HG02642 (cell line): ENCODE results near the gene CLEC16A.

Experiments
- ATAC-seq: cut with Tn5 transposase; IDR thresholded peaks from one replicate; pipeline ENCODE4 v1.9.1; 2021; ENCODE audit warnings: mild to moderate bottlenecking; ENCODE audit not compliant: unreplicated experiment, poor library complexity

Gene CLEC16A

GRCh38 chr16:11142951-11143350 is 198.6 kb downstream of the CLEC16A start:
- no peak for ATAC-seq

DNA sequence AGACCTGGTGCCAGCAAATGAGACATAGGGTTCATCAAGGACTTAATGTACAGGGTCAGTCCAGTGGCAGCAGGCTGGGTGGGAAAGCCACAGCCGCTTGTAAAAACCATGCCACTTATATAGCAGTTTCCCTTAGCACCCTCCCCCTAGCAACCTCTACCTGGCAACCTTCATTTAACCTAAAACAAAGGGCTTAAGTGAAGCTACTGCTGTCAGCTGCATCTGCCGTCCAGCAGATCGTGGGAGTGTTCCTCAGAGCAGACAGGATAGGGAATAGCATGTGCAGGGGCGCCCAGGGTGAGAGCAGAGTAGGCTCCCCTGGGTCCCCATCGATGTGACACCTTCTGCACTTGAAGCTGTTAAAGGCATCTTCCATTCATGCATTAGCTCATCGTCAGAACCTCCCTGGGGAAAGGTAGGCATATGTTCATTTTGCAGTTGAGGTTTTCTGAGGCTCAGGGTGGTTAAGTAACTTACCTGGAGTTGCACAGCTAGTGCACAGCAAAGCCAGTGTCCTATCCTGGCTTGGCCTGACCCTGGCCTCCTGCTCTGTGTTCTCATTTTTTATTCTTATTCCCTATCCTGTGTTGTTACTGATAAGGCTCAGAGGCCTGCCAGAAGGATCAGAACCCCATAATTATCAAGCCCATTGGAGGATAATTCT is 199.1 kb downstream of the CLEC16A start:
- no peak for ATAC-seq

GRCh38 chr16:11144122-11144521 is 199.8 kb downstream of the CLEC16A start:
- no peak for ATAC-seq

DNA sequence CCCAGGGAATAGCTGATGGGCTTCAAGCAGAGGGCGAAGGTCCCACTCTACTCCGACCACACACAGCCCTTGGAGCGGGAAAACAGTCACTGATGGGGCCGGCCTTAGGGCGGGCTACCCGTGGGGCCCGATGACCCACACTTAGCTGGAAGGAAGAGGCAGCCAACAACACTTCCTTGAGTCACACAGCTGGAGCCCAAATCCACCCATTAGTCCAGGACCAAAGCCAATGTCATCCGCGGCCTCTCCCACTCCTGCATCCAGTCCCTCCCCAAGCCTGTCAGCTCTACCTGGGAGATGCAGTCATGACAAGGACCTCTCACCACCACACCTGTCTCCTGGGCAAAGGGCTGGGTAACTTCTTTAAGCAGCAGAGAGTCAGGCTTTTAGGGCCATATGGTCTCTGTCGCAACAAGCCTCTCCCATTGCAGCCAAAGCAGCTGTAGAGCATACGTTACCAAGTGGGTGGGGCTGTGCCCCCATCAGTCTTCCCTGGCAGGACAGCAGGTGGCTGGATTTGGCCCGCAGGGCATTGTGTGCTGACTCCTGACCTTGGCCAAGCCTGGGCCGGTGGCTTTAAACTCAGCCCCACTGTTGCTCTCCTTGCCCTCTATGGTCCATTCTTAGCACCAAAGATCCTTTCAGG is 200.9 kb downstream of the CLEC16A start:
- no peak for ATAC-seq

DNA sequence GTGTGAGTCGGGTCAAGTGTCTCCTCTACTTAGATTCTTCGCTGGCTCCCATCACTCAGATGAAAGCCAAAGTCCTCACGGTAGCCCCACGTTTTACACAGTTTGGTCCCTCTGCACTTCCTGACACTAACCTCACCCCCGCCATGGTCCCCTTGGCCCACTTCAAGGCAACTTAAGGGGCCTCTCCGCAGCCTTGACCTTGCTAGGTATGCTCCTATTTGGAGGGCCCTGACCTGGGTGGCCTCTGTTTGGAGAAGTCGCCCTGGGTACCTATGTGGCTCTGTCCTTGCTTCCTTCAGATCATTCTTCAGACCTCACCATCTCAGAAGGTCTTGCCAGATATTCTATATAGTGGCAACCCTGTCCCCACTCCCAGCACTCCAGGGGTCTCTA is 201.5 kb downstream of the CLEC16A start:
- ATAC-seq: no peak

DNA sequence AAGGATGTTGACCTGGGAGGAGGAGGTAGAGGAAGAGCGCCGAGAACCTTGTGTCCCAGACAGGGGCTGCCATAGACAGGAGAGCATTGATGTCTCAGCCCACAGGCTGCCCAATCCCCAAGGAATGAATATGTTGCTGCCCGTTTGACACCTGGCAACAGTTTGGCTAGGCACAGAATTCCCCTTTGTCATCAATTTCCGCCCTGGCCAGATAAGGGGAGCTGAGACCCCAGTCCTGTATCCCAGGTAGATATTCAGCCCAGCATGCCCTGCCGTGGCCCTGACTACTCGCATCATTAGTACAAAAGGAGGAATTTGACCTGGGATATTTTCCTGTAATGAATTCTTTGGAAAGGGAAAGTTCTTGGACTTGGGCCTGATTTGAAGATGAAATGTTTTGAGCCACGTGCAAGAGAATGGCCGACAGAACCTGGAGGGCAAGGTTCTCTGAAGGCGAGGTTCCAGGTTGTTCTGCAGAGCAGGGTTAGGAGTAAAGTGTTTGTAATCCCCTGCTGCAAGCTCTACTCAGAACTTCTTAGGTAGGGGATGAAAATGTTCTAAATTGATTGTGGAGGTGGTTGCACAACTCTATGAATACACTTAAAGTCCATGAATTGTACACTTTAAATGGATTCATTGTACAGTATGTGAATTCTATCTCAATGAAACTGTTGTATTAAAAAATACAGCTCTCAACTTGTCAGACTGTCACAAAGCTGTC is 202.8 kb downstream of the CLEC16A start:
- no peak for ATAC-seq

- no peak for ATAC-seq
These were observed 203.5 kb downstream of the CLEC16A start for GRCh38 chr16:11147754-11148444.

DNA sequence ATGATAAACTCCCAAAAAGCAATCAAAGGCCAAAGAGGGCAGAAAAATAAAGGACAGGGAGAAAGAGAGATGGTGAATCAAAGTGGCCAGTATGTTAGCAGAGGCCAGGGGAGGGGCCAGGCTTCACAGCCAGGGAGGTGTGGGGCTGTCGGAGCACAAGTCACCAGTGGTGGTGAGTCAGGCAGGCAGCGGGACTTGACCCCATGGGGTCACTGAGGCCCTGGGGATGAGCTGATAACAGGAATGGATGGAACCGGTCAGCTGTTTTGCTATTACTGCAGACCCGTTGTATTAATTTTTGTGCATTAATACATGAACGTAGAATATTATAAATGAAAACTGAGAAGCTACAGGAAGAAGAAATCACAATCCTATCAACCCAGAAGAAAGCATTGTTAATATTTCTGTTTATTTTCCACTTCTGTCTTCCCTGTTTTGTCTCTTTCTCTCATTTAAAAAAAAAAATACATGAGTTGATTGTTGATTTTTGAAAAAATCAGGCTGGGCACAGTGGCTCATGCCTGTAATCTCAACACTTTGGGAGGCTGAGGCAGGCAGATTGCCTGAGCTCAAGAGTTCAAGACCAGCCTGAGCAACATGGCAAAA is 204.8 kb downstream of the CLEC16A start:
- no peak for ATAC-seq

DNA sequence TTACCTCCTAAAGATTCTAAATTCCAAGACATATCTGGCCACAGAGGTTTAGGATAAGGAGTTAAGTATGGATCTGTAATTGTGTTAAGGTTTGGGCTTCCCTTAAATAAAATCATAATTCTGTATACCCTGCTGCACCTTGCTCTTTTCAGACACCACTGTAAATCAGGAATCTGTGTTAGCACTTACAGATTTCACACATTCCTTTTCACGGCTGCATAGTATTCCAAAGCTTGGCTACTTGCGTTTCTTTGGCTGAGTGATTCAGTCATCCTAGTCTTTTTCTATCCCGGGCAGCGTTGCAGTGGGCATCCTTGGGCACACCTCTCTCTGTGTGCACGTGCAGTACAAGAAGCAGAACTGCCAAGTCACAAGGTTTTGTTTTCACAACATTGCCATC is 205.8 kb downstream of the CLEC16A start:
- ATAC-seq: no peak

GRCh38 chr16:11151156-11151884 is 207.0 kb downstream of the CLEC16A start:
- ATAC-seq: no peak

DNA sequence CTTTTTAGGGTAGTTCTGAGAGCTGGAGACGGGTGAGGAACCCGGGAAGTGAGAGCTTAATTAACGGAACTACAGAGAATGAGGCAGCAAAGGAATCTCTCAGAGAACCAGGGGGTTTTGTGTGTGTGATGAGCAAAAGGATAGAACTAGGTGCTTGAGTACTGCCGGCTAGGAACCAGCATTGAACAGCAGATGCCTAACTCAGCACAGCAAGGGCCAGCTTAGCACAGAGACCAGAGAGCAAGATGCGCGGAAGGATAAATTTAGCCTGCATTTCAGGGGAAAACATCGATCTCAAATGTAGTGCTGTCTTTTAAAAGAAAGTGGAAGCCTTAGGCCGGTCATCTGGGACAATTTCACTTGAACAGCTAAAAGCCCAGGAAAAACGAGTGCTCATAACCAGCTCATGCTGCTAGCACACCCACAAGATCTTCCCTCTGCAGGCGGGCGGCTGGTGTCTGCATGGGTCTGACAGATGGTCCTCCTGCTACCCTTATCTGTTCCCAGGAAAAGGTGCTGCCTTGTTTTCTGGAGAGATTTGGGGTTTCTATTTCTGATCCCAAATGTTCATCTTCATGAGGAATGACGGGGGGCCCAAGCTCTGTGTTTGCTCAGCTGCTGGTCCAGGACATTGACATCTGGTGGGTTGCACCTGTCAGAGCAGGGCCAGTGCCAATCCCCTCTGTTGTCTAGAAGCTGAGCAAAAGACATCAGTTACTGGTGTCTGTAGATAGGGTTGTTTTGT is 207.7 kb downstream of the CLEC16A start:
- ATAC-seq: no peak

- no peak for ATAC-seq
These were observed 208.4 kb downstream of the CLEC16A start for GRCh38 chr16:11152677-11153331.

DNA sequence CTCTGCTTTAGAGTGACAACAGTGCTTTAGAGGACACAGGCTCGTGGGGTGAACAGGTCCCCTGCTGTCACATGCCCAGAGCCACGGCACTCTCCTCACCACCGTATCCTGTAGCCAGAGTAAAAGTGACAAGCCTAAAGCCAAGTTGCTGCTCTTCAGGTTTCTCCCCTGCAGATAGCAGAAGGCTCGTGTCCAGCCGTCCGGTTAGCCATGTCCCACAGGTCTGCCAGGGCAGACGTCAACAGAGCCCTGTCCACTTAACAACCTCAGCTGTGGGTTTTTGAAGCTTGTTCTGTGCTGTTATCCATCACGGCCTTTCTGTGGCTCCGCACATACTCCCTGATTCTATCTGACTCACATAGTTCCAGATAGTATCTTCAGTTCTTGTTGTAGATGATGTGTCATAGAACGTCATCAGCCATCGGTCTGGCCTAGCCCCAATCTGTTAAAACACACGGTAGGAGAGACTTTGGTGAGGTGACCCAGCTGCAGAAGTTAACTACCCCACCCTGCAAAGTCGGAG is 211.0 kb downstream of the CLEC16A start:
- ATAC-seq: no peak

DNA sequence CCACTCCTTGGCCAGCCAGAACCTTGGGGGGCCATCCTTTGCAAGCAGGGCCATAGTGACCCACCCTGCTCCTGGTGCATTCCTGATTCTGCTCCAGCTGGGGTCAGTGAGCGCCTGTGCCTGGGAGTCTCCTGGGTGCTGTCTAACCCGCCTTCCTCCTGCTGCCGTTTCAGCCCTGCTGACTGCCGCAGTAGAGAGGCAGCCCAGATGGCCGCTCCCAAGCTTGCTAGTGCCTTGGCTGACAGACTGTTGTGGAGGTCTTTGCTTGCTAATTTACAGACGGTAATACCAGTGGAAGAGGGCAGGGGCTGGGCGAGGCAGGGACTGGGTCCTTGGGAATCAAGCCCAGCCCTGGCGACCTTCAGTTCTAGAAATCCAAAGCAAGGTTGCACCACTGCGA is 212.0 kb downstream of the CLEC16A start:
- ATAC-seq: no peak

DNA sequence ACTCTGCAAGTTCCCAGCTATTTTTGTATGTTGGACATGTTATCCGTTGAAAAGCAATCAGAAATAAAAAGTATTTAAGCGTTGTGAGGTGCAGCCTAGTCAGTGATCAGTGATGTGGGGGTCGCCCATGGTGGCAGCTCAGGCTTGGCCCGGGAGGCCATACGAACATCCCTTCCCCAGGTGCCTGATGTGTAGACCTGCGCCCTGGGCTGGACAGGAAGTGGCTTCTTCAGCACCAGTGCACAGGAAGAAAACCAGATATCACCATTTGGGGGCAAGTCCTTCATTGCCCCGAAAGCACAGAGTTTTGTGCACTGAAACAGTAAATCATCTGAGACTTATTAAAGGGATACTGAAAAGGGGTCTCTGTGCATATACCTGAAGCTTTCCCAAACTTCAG is 212.8 kb downstream of the CLEC16A start:
- ATAC-seq: no peak

GRCh38 chr16:11158018-11158417 is 213.7 kb downstream of the CLEC16A start:
- ATAC-seq: no peak

GRCh38 chr16:11159282-11159681 is 214.9 kb downstream of the CLEC16A start:
- ATAC-seq: no peak

DNA sequence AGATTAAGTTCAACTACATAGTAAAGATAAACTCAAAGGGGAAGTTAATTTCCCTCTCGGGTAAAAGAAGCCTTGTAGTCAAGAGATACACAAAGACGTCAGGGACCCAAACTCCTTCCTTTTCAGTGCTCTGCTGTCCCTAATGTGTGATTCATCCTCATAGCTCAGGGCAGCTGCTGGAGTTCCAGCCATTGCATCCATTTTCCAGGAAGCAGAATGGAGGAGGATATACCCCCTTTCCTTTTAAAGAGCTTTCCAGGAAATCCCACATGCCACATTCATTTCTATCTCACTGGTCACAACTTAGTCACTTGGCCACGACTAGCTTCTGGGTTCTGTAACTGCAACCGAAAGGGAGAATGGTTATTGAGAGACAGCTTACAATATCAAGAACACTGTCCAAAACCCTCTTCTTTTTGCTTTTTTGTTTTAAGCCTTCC is 216.3 kb downstream of the CLEC16A start:
- no peak for ATAC-seq
